ENCODE results near the gene SYNPO.

Gene SYNPO, protein sequence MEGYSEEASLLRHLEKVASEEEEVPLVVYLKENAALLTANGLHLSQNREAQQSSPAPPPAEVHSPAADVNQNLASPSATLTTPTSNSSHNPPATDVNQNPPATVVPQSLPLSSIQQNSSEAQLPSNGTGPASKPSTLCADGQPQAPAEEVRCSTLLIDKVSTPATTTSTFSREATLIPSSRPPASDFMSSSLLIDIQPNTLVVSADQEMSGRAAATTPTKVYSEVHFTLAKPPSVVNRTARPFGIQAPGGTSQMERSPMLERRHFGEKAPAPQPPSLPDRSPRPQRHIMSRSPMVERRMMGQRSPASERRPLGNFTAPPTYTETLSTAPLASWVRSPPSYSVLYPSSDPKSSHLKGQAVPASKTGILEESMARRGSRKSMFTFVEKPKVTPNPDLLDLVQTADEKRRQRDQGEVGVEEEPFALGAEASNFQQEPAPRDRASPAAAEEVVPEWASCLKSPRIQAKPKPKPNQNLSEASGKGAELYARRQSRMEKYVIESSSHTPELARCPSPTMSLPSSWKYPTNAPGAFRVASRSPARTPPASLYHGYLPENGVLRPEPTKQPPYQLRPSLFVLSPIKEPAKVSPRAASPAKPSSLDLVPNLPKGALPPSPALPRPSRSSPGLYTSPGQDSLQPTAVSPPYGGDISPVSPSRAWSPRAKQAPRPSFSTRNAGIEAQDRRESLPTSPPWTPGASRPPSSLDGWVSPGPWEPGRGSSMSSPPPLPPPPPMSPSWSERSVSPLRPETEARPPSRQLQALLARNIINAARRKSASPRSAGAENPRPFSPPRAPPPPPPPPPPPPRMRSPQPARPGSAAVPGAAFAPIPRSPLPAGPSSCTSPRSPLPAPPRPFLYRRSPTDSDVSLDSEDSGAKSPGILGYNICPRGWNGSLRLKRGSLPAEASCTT

DNA sequence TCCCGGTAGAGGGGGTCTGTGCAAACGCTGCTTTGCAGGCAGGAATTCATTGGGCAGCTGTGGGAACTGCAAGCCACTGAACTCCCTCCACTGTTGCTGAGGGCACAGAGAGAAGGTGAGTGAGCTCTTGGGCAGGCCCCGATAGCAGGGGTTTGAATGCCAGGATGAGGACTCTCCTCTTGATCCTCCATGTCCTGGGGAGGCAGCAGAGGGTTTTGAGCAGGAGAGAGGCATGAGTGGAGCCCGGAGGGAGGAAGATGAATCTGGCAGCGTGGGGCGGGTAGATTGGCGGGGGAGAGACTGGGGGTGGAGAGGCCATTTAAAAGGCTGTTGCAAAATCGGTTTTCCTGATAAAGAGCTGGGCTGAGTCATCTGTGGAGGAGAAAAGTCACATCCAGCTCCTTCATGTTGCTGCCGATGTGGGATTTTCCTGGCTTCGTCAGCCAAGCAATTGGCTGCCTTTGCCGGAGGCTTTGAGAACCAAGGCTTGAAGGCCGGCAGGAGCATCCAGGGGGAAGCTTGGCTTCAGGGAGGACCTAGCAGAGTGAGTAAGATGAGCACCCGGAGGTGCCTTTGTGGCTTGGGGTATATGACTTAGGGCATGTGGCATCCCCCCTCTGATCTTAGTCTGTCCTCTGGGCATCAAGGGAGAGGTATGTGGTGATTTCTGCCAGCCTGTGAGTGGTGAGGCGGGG is at the start of gene SYNPO:
Gene SYNPO (plus strand): TSS at position 350 of the 695 bp plus-strand sequence. CDS start 7,616 bp downstream, outside the sequence.
- DNase-seq: no peak

DNA sequence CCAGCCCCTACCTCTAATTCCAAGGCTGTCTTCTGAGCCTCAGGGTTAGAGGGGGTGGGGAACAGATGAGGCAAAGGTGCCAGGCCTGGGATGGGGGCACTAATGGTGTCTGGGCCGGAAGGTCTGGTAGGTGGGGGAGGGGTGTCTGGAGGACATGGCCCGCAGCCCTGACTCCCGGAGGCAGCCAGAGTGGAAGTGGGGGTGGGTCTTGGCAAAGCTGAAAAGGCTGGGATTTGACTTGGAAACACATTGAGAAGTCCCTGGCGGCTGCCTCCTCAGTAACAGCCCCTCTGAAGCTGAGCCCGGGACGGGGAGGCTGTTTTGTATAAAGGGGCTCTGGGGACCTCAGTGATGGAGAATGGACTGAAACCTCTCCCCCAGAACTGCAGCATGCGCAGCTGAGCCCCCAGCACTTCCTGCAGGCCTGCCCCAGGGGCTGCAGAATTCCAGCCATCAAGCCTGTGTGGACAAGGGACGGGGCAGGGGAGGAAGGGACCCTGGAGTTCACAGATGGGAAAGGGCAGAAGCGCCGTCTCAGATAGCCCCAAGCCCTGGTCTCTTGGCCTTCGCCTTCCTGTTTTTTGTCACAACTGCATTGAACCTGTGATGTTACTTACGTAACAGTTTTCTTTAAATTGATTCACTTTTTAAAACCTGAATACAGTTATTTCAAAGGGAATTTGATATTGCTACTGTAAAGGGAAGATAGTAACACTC is 49.3 kb upstream of the SYNPO start:
- no peak for DNase-seq

DNA sequence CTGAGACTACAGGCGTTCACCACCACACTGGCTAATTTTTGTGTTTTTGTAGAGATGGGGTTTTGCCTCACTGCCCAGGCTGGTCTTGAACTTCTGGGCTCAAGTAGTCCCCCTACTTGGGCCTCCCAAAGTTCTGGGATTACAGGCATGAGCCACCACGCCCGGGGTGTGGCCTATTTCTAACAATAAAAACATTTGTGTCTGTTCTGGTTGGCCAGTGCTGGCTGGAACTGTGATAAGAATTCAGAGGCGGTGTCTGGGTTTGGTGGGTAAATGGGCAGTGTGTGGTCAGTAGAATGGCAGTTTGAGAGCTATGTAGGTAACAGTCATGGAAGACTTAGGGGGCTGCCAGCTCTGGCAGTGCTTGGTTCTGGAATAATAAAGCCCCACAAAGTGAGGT is 46.9 kb upstream of the SYNPO start:
- no peak for DNase-seq

DNA sequence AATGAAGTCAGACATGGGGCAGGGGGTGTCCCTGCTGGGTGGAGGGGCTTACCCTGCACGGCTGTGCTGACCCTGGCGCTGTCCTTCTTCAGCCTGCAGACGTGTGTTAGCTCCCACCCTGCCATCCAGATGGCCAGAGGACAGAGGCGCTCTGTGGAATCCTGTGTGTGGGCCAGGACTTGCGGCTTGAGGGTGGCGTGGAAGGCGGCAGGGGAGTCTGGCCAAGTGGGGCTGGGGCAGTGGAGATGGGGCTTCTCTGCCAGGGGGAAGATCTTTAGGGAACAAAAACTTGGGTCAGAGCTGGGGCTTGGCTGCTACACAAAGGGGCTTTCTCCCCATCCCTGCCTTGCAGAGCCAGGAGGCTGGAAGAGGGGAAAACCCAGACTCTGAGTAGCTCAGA is 46.5 kb upstream of the SYNPO start:
- DNase-seq: no peak

DNA sequence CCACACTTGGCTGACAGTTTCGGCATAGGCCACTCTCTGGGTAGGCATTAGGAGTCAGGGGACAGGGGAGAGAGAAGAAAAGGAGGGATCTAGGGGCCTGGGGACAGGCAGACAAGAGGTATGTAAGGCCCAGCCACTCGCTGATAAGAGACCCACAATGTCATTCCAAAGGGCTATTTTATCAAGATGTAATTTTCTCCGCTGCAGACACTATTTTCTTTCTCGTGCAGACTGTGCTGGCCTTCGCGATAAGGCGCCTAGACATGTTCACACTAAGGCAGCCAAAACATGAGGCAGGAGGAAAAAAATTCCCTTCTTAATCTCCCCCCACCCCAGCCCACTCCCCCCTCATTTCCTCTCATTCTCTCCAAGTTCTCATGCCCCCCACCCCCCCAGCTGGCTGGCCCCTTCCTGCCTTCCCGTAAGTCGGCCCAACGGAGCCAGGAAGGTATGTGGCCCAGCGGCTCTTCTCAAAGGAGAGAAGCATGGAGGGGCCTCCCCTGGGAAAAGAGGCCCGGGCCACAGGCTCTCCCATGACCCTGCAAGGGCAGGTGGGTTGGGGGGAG is 44.9 kb upstream of the SYNPO start:
- DNase-seq: no peak

DNA sequence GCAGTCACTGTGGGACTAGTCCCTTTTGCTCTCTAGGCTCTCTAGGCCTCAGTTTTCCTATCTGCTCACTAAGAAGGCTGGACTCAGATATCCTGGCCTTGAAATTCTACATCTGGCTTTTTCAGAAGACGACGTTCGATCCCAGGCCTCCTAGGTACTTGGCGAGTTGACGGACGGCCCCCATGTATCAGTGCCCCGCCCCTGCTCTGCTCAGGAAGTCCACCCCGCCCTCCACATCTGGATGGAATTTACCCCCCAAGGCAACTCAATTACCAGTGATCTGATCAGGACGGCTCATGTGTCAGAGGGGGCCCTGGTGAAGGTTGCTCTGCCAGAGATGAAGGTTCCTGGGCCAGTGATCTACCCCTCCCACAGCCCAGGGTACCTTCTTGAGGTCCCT is 44.1 kb upstream of the SYNPO start:
- DNase-seq: no peak

DNA sequence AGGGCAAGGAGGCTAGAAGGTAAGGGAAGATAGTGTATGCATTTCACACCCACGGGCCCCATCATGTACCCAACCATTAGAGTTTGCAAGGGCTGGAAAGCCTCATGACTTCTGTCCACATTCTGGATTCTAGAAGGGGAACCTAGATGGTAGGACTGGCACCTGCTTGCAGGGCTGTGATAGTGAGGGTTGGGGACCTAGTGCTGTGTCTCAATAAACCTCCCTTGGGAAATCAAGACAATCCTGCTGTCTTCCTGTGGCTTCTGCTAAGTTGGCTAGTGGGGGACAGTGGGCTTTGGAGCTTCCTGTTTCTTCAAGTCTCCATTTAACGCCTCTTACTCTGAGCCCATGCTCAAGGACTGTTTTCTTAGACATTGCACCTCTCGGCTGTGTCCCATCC is 43.6 kb upstream of the SYNPO start:
- DNase-seq: no peak

DNA sequence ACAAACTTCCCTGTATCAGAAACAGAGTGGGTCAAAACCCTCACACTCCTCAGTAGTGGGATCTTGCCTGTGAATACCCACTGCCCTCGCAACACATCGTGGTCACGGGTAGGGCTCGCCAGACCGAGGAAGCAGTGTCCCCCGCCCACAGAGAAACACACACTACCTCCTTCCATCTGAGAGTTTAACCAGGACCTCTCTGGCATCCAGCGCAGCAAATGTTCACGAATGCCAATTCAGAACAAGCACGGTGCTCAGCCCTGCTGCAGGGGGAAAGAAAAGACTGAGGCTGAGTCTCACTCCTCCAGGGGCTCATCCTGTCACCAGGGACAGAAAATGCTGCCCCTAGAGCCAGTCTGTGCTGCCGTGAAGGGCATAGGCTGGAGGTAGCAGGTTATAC is 42.5 kb upstream of the SYNPO start:
- DNase-seq: no peak

DNA sequence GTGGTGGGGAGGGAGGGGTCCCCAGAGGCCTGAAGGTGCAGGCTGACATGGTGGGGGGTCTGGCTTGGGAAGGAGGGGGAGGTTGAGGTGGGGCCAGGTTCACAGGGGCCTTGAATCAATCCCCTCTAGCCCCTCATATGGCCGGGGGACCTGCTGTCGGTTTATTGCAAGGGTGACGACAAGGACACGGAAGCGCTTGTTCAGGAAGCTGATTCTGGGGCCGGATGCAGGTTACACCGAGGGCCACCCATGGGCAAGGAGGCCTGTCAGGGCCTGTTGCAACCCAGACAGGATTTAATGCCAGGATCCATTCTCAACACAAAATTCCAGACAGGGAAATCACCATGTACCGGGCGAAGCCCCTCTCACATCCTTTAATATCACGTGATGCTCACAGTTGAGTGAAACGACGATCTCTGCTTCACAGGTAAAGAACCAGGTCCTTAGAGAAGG is 41.6 kb upstream of the SYNPO start:
- DNase-seq: no peak

DNA sequence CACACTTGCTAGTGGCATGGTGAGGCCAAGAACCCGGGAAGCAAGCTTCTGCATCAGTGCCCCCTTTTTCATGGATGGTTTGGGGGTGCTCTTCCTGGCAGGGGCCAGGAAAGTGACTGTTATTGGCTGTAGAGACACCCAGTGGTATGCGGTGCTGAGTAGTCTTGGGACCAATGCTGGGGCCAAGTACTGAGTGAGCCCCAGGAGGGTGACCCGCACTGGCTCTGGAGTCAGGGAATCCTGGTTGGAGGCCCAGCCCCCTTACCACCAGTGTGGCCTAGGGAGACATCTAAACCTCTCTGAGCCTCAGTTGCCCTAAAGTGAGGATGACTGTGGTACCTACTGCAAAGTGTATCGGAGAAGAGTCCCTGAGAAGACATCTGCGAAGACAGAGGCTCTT is 41.2 kb upstream of the SYNPO start:
- DNase-seq: no peak

DNA sequence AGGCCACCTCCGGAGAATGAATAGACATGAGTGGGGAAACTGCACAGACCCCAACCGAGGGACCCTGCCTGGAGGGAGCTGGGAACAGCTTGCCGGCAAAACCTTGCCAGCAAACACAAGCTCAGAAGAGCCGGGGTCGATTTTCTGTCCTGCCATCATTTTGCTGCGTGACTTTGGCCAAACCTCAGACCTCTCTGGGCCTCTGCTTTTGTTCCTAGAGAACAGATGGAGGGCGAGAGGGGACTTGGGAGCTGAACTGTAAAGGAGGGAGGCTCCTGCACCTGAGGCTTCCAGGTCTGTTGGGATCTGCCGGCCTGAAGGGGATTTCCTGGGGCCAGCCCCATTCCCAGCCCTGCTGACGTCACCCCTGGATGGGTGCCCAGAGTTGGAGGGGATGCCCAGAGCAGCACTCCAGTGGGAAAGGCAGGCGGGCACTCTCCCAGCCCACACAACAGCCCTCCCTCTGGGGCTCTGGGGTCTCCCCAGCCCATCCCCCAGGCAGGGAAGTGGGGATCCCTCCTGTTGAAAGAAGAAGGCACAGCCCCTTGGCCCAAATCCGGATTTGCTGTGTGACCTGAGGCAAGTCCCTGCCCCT is 40.4 kb upstream of the SYNPO start:
- DNase-seq: no peak

DNA sequence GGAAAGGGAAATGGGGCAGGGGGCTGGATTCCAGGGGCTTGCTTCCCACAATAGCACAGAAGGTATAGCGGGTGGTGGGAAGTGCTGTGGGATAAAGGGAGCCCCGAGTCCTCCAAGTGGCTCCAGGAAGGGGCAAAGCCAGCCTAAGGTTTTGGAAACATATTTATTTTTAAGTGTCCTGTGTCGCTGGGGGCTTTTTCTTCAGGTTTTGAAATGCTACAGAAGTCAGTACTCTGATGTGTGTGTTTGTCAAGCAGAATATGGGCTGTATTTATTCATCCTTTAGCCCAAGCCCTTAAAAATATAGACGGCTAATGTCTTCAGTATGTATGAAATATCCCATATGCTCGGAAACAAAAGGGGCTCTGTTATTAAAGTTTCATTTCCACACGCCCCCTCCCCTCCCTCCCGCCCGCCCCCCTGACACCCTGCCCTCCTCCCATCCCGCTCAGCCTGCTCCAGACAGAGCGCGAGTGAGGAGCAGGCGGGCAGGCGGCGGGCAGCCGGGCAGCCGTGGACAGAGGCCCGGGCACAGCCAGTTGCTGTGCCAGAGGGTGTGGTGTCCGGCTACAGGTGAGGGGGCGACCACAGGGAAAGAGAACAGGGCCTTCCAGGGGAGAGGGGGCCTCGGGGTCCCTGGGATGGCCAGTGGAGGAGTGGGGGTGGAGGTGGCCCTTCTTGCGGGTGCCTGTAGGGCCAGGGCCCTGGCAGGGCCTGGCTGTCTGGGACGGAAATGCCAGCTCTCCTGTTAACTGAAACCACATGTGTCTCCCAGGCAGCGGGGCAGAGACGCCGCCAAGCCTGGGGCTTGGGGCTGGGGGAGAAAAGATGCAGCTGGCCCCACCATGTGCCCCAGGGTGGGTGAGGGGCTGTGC is 39.6 kb upstream of the SYNPO start:
- DNase-seq: no peak

DNA sequence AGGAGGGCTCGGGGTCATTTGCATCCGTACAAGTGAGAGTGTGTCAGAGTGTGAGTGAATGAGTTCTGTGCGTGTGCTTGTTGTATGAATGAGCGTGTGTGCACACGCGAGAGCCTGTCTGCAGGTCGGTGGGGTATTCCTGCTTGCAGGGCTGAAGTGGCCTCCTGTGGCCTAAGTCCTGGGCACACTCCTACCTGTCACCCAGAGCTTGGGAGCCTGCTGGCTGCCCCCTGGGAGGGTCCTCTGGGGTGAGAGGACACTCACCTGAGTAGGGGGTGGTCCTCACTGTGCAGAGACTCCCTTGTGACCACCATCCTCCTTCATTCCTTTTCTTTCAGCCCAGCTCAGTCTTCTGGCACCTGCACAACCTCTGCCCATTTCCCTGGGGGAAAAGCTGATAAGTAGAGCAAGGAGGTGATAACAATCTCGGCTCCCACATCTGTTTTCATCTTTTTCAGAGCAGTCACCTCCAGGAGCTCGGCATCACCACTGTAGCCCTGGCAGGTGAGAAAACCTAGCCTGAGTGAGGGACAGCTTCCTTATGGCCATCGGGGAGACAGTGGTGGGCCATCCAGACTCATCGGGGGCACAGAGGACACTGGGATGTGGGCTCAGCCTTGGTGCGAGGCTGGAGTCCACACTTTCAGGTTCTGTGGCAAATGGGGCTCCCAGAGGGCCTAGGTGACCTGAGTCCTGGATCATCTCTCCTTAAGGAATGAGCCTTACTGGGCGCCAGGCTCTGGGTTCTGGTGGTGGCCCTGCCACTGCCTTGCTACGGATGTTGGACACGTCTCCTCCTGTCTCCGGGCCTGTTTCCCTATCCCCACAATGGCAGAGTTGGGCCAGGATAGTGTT is 38.7 kb upstream of the SYNPO start:
- DNase-seq: no peak

DNA sequence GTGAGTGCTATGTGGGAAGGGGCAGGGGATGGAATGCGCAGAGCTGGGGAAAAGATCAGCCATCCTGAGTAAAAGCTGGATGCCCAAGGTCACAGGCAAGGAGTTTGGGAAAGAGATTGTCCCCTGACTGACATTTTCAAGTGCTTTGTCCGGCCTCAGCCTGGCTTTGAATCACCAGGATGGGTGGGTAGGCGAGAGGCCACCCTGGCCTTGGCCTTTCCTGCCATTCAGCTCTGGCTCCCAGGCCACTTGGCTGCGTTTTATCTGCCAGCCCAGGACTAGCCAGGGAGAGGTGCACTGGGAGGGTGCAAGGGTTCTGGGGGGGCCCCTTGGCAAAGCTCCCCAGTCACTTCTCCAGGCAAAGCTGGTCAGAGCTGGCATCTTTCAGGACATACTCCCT is 37.4 kb upstream of the SYNPO start:
- no peak for DNase-seq

DNA sequence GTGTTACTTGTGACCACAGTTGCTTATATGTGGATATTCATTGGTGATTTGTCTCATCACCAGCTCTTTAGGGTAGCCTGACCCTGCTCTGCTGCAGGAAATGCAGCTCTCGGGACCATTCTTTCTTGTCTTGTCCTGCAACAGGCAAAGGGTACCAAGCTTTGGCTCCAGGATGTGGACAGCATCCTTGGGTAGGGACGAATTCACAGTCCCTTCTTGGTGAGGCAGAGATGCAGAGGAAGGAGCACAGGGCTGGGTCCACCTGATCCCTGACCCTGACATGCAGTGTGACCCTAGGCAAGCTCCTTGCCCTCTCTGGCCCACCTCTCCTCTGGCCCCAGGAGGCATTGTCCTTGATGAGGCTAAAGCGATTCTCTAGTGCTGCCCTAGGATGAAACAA is 37.0 kb upstream of the SYNPO start:
- DNase-seq: no peak

DNA sequence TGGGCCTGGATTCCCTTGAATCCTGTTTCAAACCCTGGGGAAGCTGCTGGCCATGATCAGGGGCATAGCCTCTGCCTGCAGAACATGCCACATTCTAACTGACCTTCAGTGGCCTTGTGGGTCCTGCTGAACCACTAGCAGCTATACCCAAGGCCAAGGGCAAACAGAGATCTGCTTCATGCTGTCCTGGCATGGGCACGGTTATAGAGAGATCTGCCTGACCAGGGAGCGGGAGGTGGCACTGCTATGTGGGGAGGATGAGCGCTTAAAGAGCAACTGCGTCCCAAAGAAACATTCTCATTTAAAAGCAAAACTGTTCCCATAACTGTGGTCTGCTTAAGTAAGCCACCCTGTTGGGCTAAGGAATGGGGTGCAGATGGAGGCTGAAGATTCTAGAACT is 36.5 kb upstream of the SYNPO start:
- DNase-seq: no peak

DNA sequence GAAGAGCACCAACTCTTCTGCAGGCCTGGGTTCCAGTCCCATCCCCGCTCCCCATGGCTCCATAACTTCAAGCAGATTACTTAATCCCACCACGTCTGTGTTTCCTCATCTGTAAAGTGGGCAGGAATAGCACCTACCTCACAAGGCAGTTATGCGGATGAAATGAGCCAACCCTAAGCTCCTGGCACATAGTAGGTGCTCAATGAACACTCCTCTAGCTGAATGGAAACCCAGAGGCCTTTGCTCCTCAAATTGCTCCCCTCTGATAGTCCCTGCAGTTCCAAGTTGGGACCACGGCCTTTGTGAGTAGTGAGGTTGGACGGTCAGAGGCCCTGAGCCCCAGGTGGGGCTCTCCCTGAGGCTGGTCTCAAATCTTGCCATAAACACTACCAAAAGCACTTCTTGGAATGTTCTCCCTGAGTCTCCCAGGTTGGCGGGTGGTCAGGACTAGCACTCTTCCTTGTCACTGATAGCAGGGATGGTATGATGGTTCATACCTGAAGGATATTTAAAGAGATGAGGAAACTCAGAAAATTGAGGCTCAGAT is 35.5 kb upstream of the SYNPO start:
- DNase-seq: no peak

DNA sequence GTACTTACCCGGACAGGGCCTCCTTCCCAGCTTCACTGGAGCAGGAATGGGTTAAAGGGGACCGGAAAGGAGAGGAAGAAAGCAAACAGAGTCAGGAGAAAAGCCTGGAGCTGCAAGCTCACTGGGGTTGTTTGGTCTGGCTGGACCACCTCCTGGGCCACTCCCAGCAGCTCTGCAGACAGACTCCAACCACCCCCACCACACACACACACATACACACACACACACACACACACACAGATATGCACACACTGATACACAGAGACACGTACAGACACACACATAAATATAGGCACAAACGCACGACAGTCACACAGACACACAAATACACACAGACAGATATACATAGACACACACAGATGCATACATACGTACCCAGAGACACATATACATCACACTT is 34.9 kb upstream of the SYNPO start:
- no peak for DNase-seq

DNA sequence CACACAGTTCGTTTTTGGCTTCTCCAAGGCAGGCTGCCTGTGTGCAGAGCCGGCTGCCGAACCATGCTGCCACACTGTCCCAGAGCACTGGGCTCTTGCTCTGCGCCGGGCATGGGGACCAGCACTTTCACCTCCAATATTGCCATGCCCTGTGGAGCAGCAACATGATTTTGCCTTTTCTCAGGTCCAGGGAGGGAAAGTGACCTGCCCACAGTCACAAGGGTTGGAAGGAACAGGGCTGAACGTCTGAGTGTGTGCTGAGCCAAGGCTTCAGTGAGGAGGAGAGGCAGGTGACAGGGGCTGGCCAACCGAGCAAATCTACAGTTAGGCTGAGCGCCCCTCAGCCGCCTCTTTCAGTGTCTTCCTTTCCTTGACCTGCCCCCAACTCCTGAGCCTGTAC is 34.0 kb upstream of the SYNPO start:
- DNase-seq: no peak

DNA sequence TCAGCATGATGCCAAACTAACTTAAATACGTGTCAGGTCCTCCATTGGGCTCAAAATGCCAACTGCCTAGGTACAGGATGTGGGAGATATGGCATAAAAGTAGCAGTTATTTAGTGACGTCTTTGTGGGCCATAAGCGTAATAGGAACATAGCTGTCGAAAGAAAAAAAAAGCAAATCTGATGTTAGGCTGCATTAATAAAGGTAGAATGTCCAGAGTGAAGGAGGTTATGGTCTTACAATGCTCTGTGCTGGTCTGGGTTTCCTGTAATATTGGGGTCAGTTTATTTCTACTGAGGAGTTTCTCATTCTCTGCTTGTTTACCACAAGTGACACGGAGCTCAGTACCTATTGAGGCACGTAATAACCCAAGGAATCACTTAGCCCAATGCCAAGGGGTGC is 33.4 kb upstream of the SYNPO start:
- no peak for DNase-seq

All from CD4-positive, alpha-beta T cell treated with Interleukin-12 subunit alpha and Interleukin-12 subunit beta, for 1 hour (primary cell).